MCF 10A (cell line): ENCODE results near the gene CCDC27. TPM values are rescaled to one million over a fixed set of nuclear protein-coding genes. Genes with fewer than 3 reads are reported as not detected.

ENCODE experiments used
- BruUV-seq: library from RNA; stranded (reverse); fragments of 400-500 nt; replicated peaks from 2 replicates; lab custom pipeline; 2021; lab: Mats Ljungman, UMichigan
- CTCF ChIA-PET: fragments of 300-600 bp; sonication (Branson Sonifier 250); formaldehyde crosslinking; extraction: SDS; loops from one replicate; lab custom pipeline; 2021; ENCODE audit warnings: antibody characterized with exemption, inconsistent platforms; lab: Yijun Ruan, JAX
- POLR2A ChIA-PET: fragments of 300-600, 350-650 bp; sonication (Branson Sonifier 250); formaldehyde crosslinking; extraction: SDS; loops from one replicate; lab custom pipeline; 2020; ENCODE audit warnings: antibody characterized with exemption, inconsistent platforms; lab: Yijun Ruan, JAX
- DNase-seq: peaks from one replicate; pipeline ENCODE4 v3.0.0-alpha.2; 2018; ENCODE audit not compliant: unreplicated experiment
- H3K27ac Mint-ChIP-seq: one replicate; pipeline ENCODE4 v1.8.0; 2022; ENCODE audit warnings: mild to moderate bottlenecking, low read depth, mixed read lengths; ENCODE audit not compliant: unreplicated experiment
- H3K27me3 Mint-ChIP-seq: one replicate; pipeline ENCODE4 v1.8.0; 2022; ENCODE audit warnings: mixed read lengths; ENCODE audit not compliant: insufficient read depth, unreplicated experiment
- H3K36me3 Mint-ChIP-seq: one replicate; pipeline ENCODE4 v1.8.0; 2022; ENCODE audit warnings: mild to moderate bottlenecking, moderate library complexity, mixed read lengths; ENCODE audit not compliant: insufficient read depth, unreplicated experiment
- H3K4me1 Mint-ChIP-seq: one replicate; pipeline ENCODE4 v1.8.0; 2022; ENCODE audit warnings: mixed read lengths; ENCODE audit not compliant: insufficient read depth, unreplicated experiment
- H3K4me3 Mint-ChIP-seq: one replicate; pipeline ENCODE4 v1.8.0; 2022; ENCODE audit warnings: mild to moderate bottlenecking, moderate library complexity, mixed read lengths; ENCODE audit not compliant: unreplicated experiment
- H3K9me3 Mint-ChIP-seq: one replicate; pipeline ENCODE4 v1.8.0; 2022; ENCODE audit warnings: mixed read lengths; ENCODE audit not compliant: unreplicated experiment
- intact Hi-C: fragments of 100-400 bp; cut with micrococcal nuclease; formaldehyde crosslinking; loops from 2 replicates; pipeline ENCODE4 v1.14.1; 2022
- total RNA-seq: library from RNA; stranded (reverse); gene quantifications from 2 replicates; pipeline ENCODE4 v1.2.3, GENCODE V29; 2022
- TF ChIP-seq, protein P1 (sequence below): fragments of 200-600 bp; IDR thresholded peaks from one replicate; pipeline ENCODE4 v1.8.0; 2022; ENCODE audit warnings: antibody characterized with exemption, mild to moderate bottlenecking; ENCODE audit not compliant: unreplicated experiment

The CCDC27 gene
- total RNA-seq, 1 experiment from 2014 or later = not detected

GRCh38 chr1:3749512-3749911 is 2.7 kb upstream of the CCDC27 start:
- Mint-ChIP-seq H3K27me3 (peaks cover 24% of the 10 kb centered on the region), H3K4me1 (peaks cover 21% of the 10 kb centered on the region), H3K27ac (no peak overlapping the region), H3K36me3 (peaks cover 3% of the 10 kb centered on the region), H3K4me3 (no peak overlapping the region), H3K9me3 (no peaks in the 10 kb centered on the region)
- intact Hi-C loops = no loop called here
- DNase-seq = no peak
- BruUV-seq = no TSS peak
- TF ChIP-seq, protein P1, sequence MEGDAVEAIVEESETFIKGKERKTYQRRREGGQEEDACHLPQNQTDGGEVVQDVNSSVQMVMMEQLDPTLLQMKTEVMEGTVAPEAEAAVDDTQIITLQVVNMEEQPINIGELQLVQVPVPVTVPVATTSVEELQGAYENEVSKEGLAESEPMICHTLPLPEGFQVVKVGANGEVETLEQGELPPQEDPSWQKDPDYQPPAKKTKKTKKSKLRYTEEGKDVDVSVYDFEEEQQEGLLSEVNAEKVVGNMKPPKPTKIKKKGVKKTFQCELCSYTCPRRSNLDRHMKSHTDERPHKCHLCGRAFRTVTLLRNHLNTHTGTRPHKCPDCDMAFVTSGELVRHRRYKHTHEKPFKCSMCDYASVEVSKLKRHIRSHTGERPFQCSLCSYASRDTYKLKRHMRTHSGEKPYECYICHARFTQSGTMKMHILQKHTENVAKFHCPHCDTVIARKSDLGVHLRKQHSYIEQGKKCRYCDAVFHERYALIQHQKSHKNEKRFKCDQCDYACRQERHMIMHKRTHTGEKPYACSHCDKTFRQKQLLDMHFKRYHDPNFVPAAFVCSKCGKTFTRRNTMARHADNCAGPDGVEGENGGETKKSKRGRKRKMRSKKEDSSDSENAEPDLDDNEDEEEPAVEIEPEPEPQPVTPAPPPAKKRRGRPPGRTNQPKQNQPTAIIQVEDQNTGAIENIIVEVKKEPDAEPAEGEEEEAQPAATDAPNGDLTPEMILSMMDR = no peak
- POLR2A ChIA-PET = interaction anchor here (0.9 to 1.7 kb wide), 2 partner anchors 10 to 26 kb away, joined by 4 to 5 read pairs; no protein-coding TSS in a partner anchor
- CTCF ChIA-PET = interaction anchor here (0.8 to 0.9 kb wide), 2 partner anchors 9 to 259 kb away, joined by 4 to 6 read pairs; no protein-coding TSS in a partner anchor

DNA sequence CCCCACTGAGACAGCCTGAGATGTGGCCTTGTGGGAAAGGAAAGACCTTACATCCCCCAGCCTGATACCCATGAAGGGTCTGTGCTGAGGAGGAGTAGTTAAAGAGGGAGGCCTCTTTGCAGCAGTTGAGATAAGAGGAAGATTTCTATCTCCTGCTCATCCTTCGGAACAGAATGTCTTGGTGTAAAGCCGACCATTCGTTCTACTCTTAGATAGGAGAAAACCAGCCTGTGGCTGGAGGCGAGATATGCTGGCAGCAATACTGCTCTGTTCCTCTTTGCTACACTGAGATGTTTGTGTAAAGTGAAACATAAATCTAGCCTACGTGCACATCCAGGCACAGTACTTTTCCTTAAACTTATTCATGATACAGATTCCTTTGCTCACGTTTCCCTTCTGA is 1.5 kb upstream of the CCDC27 start:
- intact Hi-C loops = no loop called here
- Mint-ChIP-seq H3K27ac (no peak overlapping the region), H3K4me3 (no peak overlapping the region), H3K27me3 (peaks cover 24% of the 10 kb centered on the region), H3K4me1 (peaks cover 10% of the 10 kb centered on the region), H3K9me3 (no peaks in the 10 kb centered on the region), H3K36me3 (no peaks in the 10 kb centered on the region)
- no TSS peak for BruUV-seq
- ChIA-PET POLR2A (no interaction called here), CTCF (interaction anchor here (0.6 kb wide), 1 partner anchor 349 kb away, joined by 4 read pairs; no protein-coding TSS in a partner anchor)
- no peak for DNase-seq
- TF ChIP-seq, protein P1 = no peak

DNA sequence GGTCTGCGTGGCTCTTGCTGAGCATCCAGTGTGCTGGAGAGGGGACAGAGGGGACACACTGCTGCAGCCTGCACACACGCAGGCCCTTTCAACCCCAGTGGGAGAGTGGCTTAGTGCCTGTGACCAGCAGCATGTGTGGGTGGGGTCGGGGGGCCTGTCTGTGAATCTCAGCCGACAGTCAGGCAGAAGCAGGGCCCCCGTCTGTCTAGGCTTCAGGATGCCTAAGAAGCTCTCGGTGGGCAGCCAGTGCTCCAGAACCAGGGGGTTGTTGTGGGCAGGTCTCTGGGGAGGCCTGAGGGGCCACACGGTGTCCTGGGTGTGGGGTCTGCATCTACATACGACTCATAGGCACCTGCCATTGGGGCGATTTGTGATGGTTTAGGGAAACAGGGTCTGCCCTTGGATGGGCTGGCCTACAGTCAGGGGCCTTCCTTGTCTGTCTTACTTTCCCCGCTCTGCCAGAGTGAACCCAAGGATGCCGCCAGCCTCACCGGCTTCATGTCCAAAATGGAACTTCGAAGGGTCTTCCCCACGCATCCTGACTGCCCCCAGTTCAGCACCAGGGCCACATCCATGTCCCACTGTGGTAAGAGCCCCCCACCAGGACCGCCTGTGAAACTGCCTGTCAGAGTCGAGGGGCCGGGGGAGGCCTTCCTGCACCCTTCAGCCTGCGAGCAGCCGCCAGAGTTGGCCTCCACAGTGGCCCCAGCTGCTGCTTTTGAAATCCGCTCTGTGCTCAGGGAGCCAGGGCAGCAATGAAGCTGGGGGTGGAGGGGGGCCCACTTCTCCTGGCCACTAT is 1.6 kb downstream of the CCDC27 start:
- CTCF ChIA-PET = interaction anchor here (0.6 kb wide), 1 partner anchor 329 kb away, joined by 3 read pairs; no protein-coding TSS in a partner anchor

GRCh38 chr1:3756394-3756793 is 4.1 kb downstream of the CCDC27 start:
- Mint-ChIP-seq H3K36me3 (no peaks in the 10 kb centered on the region), H3K27ac (no peak overlapping the region), H3K4me3 (no peak overlapping the region), H3K4me1 (no peaks in the 10 kb centered on the region), H3K9me3 (peaks cover 7% of the 10 kb centered on the region), H3K27me3 (peaks cover 50% of the 10 kb centered on the region)
- TF ChIP-seq, protein P1 = no peak
- DNase-seq = no peak
- intact Hi-C loops = no loop called here
- no TSS peak for BruUV-seq
- ChIA-PET CTCF (no interaction called here), POLR2A (interaction anchor here (0.6 kb wide), 1 partner anchor 1070 kb away, joined by 3 read pairs; no protein-coding TSS in a partner anchor)

More for the DNA sequence above, 1.6 kb downstream of the CCDC27 start:
- no TSS peak for BruUV-seq
- TF ChIP-seq, protein P1 = no peak
- Mint-ChIP-seq H3K9me3 (no peaks in the 10 kb centered on the region), H3K4me1 (no peaks in the 10 kb centered on the region), H3K27me3 (peaks cover 35% of the 10 kb centered on the region), H3K4me3 (no peak overlapping the region), H3K36me3 (no peaks in the 10 kb centered on the region), H3K27ac (no peak overlapping the region)
- intact Hi-C loops = no loop called here
- POLR2A ChIA-PET = no interaction called here
- DNase-seq = no peak
